GM20431 (cell line): ENCODE results near the gene TMEM132A.

Source experiments
- in situ Hi-C: fragments of 300-500 bp; cut with MseI, MboI; formaldehyde crosslinking; loops from one replicate; pipeline ENCODE4 v1.15.0; 2020; ENCODE audit warnings: low sequenced_read_pairs; ENCODE audit not compliant: unreplicated experiment

The TMEM132A gene

DNA sequence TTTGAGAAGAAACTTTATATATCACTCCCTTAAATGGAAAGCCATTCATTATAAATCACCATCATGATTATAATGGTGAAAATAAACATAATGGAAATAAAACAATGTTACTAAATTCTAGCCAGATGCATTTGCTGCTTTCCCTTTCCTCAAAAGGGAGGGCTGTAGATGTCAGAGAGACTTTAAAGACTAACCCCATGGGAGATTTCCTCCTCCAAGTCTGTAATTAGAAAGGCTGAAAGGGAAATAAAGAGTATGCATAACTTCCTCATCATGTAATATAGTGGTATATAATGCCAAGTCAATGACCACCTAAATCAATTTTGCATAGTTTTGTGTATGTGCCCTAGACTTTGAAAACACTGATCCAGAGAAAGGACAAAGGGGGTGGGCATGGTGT lies 53.6 kb downstream of the TMEM132A start:
- in situ Hi-C loops, result no loop called here

DNA sequence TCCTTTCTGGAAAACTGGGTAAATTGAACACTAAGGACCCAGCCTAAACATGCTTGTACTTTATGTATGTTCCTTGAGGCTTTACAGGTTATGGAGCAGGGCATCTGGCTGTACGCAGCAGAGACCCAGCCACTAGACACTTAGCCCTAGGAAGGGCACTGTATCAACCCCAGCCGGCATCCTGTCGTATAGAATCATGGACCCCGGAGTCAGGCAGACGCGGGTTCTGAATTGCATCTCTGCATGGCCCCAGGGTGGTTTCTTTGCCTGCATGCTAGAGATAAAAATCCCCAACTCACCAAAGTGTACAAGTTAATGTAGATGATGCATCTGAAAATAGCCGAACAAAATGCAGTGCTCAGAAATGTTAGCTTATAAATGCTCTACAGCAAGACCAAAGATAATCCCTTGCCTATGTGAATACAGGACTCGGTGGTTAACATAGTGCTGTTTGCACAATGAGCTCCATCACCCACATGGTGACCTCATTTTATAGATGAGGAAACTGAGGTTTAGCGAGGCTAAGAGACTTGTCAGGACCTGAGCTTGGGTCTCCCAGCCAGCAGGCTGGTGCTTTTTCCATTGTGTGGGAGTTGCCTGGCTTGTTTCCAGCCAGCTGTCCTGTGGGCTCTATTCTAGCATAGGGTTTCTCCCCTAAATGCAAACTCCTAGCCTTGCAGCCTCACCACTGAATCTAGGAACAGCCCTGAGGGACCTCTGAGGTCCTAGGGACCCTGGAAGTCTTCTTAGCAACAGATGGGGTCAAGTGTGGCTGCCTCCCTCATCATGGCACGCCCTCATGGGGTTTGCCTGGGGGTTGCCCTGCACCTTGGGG lies 54.5 kb downstream of the TMEM132A start:
- in situ Hi-C loops, result no loop called here

DNA sequence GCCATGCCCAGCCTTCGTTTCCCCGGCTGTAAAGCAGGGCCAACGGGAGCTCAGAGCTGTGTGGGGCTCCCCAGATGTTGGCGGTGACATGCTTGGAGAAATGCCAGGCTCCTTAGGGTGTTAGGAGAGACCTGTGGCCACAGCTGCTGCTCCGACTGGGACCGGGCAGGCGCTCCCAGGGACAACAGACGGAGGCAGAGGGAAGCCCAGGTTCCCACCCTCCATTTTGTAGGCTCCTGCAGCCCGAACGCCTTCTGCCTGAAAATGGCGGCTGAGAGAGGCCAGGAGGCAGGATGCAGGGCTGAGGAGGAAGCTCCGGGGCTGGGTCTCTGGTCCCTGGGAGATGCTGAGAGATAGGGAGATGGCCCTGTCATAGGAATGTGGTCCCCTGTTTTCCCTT lies 57.3 kb downstream of the TMEM132A start:
- in situ Hi-C loops, result no loop called here

DNA sequence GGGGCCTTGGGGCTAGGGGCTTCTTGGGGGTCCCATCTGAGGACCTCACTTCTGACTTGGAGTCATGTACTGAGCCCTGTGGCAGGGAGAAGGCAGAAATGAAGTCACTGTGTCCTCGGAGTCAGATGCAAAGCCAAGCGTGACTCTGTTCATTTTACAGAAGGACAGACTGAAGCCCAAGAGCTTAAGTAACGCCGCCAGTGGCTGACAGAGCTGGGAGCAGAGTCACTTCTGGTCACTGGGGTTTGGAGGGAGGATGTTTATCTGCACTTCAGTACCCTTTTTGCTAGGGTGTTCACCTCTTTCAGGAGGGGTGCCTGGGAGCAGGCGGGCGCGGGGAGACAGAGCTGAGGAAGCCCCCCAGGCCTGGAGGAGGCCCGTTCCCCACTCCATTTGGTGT lies 57.9 kb downstream of the TMEM132A start:
- in situ Hi-C loops, result no loop called here

DNA sequence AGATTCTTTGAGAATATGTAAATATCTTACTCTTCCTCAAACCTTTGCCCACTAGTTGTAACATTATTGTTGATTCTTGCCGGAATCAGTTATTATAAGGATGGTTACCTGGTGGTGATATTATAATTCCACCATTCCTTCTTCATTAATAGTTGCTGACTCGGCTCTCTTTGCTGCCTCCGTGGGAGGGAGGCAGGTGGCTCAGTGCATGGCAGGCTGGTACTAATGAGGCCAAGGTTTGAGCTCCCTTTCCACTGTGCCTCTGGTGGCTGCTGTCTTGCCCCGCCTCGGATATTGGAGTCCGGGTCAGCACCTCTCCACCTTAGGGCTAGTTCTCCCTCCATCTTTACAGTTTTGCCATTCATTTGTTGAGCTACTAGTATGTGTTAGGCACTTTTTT lies 59.9 kb downstream of the TMEM132A start:
- in situ Hi-C loops, result no loop called here

DNA sequence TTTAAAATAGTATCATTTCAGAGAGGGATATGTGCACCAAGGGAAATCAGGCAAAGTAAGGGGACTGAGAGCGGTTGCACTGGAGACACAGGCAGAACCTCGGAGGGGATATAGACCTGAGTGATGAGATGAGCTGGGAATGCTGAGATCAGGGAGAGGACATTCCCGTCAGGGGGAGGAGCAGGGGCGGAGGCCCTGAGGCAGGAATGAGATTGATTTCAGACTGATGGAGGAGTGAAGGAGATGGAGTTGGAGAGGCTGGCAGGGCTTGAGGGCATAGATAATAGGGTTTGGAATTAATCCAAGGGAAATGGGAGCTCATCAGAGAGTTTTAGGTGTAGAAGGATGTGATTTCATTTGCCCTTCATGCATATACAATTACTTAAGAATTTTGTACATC lies 60.4 kb downstream of the TMEM132A start:
- in situ Hi-C loops, result no loop called here

DNA sequence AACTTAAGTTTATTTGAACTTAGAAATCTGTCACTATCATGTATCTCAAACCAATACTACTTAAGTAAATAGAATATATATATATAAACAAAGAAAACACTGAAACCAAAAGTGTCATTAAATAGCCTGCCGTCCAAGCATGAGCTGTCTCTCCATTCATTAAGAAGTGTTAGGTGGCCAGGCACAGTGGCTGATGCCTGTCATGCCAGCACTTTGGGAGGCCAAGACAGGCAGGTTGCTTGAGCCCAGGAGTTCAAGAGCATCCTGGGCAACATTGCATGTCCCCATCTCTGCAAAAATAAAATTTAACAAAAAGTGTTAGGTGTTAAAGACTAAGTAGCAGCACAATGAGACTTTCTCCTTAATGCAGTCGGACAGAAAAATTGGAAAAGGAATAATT lies 61.2 kb downstream of the TMEM132A start:
- in situ Hi-C loops, result no loop called here

DNA sequence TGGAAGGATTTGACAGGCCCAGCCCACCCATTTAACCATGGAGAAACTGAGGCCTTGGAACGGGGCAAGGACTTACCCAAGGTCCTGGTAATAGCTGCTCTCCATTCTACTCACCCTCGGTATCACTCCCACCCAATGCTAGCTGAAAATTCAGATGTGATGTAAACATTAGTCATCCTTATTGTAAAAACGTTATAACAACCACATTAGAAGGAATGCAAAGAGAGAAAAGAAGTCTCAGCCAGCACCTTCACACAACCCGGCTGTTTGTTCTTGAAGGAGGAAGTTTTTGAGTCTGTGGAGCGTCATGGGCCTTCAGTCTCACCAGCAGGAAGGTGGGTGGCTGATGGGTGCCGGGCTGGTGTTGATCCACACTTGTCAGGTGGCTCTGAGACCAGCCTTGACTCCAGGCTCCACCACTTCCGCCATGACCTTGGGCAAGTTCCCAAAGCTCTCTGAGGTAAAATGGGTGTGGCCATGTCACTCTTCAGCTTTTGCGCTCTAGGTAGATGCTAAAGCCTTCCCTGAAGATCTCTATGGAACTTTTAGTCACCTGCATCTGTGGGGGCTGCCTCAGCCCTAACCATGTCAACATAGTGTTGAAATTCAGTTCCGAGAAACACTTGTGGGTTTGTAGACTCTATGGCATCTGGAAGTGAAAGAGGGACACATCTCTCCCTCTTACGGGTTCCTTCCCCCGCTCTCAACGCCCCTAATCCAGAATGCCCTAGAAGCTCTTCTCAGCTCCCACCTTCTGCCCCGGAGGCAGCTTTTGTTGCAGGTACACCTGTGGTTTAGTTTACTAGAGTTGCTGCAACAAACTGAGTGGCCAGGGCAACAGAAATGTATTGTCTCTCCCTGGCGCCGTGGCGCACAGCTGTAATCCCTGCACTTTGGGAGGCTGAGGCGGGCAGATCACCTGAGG lies 62.0 kb downstream of the TMEM132A start:
- in situ Hi-C loops, result no loop called here
